WTC11 (cell line): ENCODE measurements around the gene VWC2. TPM values are rescaled to one million over a fixed set of nuclear protein-coding genes. Genes with fewer than 3 reads are reported as not detected.

Experiments
- ATAC-seq: fragments of 200-7000 bp; cut with Tn5 transposase; 2 replicates; pipeline ENCODE4 v1.10.0; 2021; ENCODE audit warnings: mild to moderate bottlenecking, moderate library complexity
- CTCF ChIA-PET: fragments of 300-600 bp; sonication (Branson Sonifier 250); formaldehyde crosslinking; loops from one replicate; lab custom pipeline; 2021; ENCODE audit warnings: antibody characterized with exemption; lab: Charles Lee
- POLR2A ChIA-PET: fragments of 350-600 bp; sonication (Branson Sonifier 250); formaldehyde crosslinking; loops from one replicate; lab custom pipeline; 2021; ENCODE audit warnings: antibody characterized with exemption; lab: Charles Lee
- DNase-seq: peaks from one replicate; pipeline ENCODE4 v3.0.0; 2021; ENCODE audit warnings: low spot score
- H3K27ac Mint-ChIP-seq: 2 replicates; pipeline ENCODE4 v1.8.0; 2021; ENCODE audit warnings: mixed read lengths
- H3K27me3 Mint-ChIP-seq: 2 replicates; pipeline ENCODE4 v1.8.0; 2021; ENCODE audit warnings: low read depth, mild to moderate bottlenecking, moderate library complexity, mixed read lengths
- H3K36me3 Mint-ChIP-seq: 2 replicates; pipeline ENCODE4 v1.8.0; 2021; ENCODE audit warnings: mixed read lengths
- H3K4me1 Mint-ChIP-seq: 2 replicates; pipeline ENCODE4 v1.8.0; 2022; ENCODE audit warnings: mixed read lengths
- H3K4me3 Mint-ChIP-seq: 2 replicates; pipeline ENCODE4 v1.8.0; 2021; ENCODE audit warnings: mild to moderate bottlenecking, moderate library complexity, mixed read lengths
- H3K9me3 Mint-ChIP-seq: 2 replicates; pipeline ENCODE4 v1.8.0; 2021; ENCODE audit warnings: mixed read lengths
- AFF4 ChIP-seq: sonication (generic); formaldehyde crosslinking; IDR thresholded peaks from 2 replicates; pipeline ENCODE4 v1.8.1; 2023; ENCODE audit warnings: mild to moderate bottlenecking, missing genetic modification reagents, borderline replicate concordance
- ARID4B ChIP-seq: sonication (generic); formaldehyde crosslinking; IDR thresholded peaks from 2 replicates; pipeline ENCODE4 v1.8.0; 2023; ENCODE audit warnings: missing genetic modification reagents, mild to moderate bottlenecking, borderline replicate concordance
- ATF2 ChIP-seq: sonication (generic); formaldehyde crosslinking; IDR thresholded peaks from 2 replicates; pipeline ENCODE4 v1.8.1; 2022; ENCODE audit warnings: low read depth, missing genetic modification reagents, borderline replicate concordance
- ETV6 ChIP-seq: sonication (generic); formaldehyde crosslinking; IDR thresholded peaks from 2 replicates; pipeline ENCODE4 v1.8.1; 2022; ENCODE audit warnings: mild to moderate bottlenecking, missing genetic modification reagents
- HMGXB4 ChIP-seq: sonication (generic); formaldehyde crosslinking; IDR thresholded peaks from 2 replicates; pipeline ENCODE4 v1.8.1; 2023; ENCODE audit warnings: mild to moderate bottlenecking, moderate library complexity, missing genetic modification reagents
- IRF2 ChIP-seq: sonication (generic); formaldehyde crosslinking; IDR thresholded peaks from 2 replicates; pipeline ENCODE4 v1.8.0; 2022; ENCODE audit warnings: low read depth, missing genetic modification reagents, borderline replicate concordance
- MAX ChIP-seq: sonication (generic); formaldehyde crosslinking; IDR thresholded peaks from 2 replicates; pipeline ENCODE4 v1.8.0; 2022; ENCODE audit warnings: mild to moderate bottlenecking, missing genetic modification reagents
- MLX ChIP-seq: sonication (generic); formaldehyde crosslinking; IDR thresholded peaks from 2 replicates; pipeline ENCODE4 v1.8.1; 2023; ENCODE audit warnings: mild to moderate bottlenecking, missing genetic modification reagents, moderate library complexity
- MYBL2 ChIP-seq: sonication (generic); formaldehyde crosslinking; IDR thresholded peaks from 2 replicates; pipeline ENCODE4 v1.8.1; 2023; ENCODE audit warnings: mild to moderate bottlenecking, moderate library complexity, missing genetic modification reagents
- OVOL2 ChIP-seq: fragments of 250-450 bp; sonication (Bioruptor Pico); IDR thresholded peaks from 2 replicates; pipeline ENCODE4 v1.9.0; 2021; ENCODE audit warnings: mild to moderate bottlenecking, borderline replicate concordance
- PRDM15 ChIP-seq: sonication (generic); formaldehyde crosslinking; IDR thresholded peaks from 2 replicates; pipeline ENCODE4 v1.8.0; 2022; ENCODE audit warnings: missing genetic modification reagents
- RELA ChIP-seq: sonication (generic); formaldehyde crosslinking; IDR thresholded peaks from 2 replicates; pipeline ENCODE4 v1.8.1; 2022; ENCODE audit warnings: missing genetic modification reagents, mild to moderate bottlenecking, borderline replicate concordance
- RORB ChIP-seq: fragments of 250-450 bp; sonication (Bioruptor Pico); IDR thresholded peaks from 2 replicates; pipeline ENCODE4 v1.9.0; 2021; ENCODE audit warnings: mild to moderate bottlenecking
- STAT6 ChIP-seq: sonication (generic); formaldehyde crosslinking; conservative IDR thresholded peaks from 2 replicates; pipeline ENCODE4 v1.8.1; 2023; ENCODE audit warnings: mild to moderate bottlenecking, low read depth, missing genetic modification reagents, moderate library complexity
- ZBTB43 ChIP-seq: sonication (generic); formaldehyde crosslinking; IDR thresholded peaks from 2 replicates; pipeline ENCODE4 v1.8.1; 2023; ENCODE audit warnings: mild to moderate bottlenecking, missing genetic modification reagents
- ZNF232 ChIP-seq: sonication (generic); formaldehyde crosslinking; IDR thresholded peaks from 2 replicates; pipeline ENCODE4 v1.8.0; 2022; ENCODE audit warnings: mild to moderate bottlenecking, missing genetic modification reagents
- ZNF423 ChIP-seq: fragments of 250-450 bp; sonication (Bioruptor Pico); IDR thresholded peaks from 2 replicates; pipeline ENCODE4 v2.1.2; 2022; ENCODE audit warnings: mild to moderate bottlenecking, moderate library complexity
- total RNA-seq: library from RNA; stranded (reverse); gene quantifications from 3 replicates; pipeline ENCODE4 v1.2.3, GENCODE V29; 2021

VWC2 gene
- total RNA-seq, 1 experiment from 2014 or later, result 0.79 TPM

- ChIA-PET CTCF (no interaction called here), POLR2A (no interaction called here)
- Mint-ChIP-seq H3K36me3 (peaks cover 5% of the 10 kb centered on the region; the same call in 1 of the 2 replicates), H3K27me3 (no peaks in the 10 kb centered on the region; the same call in 1 of the 2 replicates), H3K4me1 (peaks cover 8% of the 10 kb centered on the region), H3K27ac (no peak overlapping the region), H3K9me3 (peaks cover 17% of the 10 kb centered on the region), H3K4me3 (no peak overlapping the region)
- no peak for DNase-seq
- ATAC-seq, result no peak
- TF ChIP-seq MYBL2 (no peak), MAX (CRISPR knock-in tag) (no peak), ZNF423 (CRISPR knock-in tag) (no peak), AFF4 (CRISPR knock-in tag) (no peak), RORB (CRISPR knock-in tag) (no peak), IRF2 (CRISPR knock-in tag) (no peak), OVOL2 (CRISPR knock-in tag) (no peak), RELA (CRISPR knock-in tag) (no peak), ZNF232 (no peak), ZBTB43 (CRISPR knock-in tag) (no peak), ATF2 (no peak), PRDM15 (no peak), HMGXB4 (no peak), MLX (no peak), ARID4B (CRISPR knock-in tag) (no peak), ETV6 (no peak), STAT6 (CRISPR knock-in tag) (no peak)
Measured at GRCh38 chr7:49894543-49894942, 121.1 kb downstream of the VWC2 start.
